Ishikawa (cell line): ENCODE results near the gene COX5B.

ENCODE experiments used
- CEBPB ChIP-seq: IDR thresholded peaks from 2 replicates; pipeline ENCODE4 v1.6.1; 2012
- CREB1 ChIP-seq: IDR thresholded peaks from 2 replicates; pipeline ENCODE4 v1.6.1; 2012; ENCODE audit warnings: low read depth
- EGR1 ChIP-seq: IDR thresholded peaks from 2 replicates; pipeline ENCODE4 v1.6.1; 2012
- EP300 ChIP-seq: IDR thresholded peaks from 2 replicates; pipeline ENCODE4 v1.6.1; 2012; ENCODE audit warnings: borderline replicate concordance
- FOXM1 ChIP-seq: IDR thresholded peaks from 2 replicates; pipeline ENCODE4 v1.6.1; 2012; ENCODE audit warnings: low read depth, borderline replicate concordance
- NFIC ChIP-seq: IDR thresholded peaks from 2 replicates; pipeline ENCODE4 v1.6.1; 2012
- RAD21 ChIP-seq: IDR thresholded peaks from 2 replicates; pipeline ENCODE4 v1.6.1; 2012; ENCODE audit warnings: low read depth
- TAF1 ChIP-seq: IDR thresholded peaks from 2 replicates; pipeline ENCODE4 v1.6.1; 2012; ENCODE audit warnings: low read depth, mild to moderate bottlenecking
- TCF12 ChIP-seq: IDR thresholded peaks from 2 replicates; pipeline ENCODE4 v1.6.1; 2012; ENCODE audit warnings: low read depth
- TEAD4 ChIP-seq: IDR thresholded peaks from 2 replicates; pipeline ENCODE4 v1.6.1; 2012
- YY1 ChIP-seq: IDR thresholded peaks from 2 replicates; pipeline ENCODE4 v1.6.1; 2012; ENCODE audit warnings: low read depth
- ZBTB7A ChIP-seq: IDR thresholded peaks from 2 replicates; pipeline ENCODE4 v1.6.1; 2012; ENCODE audit warnings: low read depth
- TF ChIP-seq, protein P1 (sequence below): IDR thresholded peaks from 2 replicates; pipeline ENCODE4 v1.6.1; 2012
- TF ChIP-seq, protein P2 (sequence below): IDR thresholded peaks from 2 replicates; pipeline ENCODE4 v1.6.1; 2012
- TF ChIP-seq, protein P3 (sequence below): IDR thresholded peaks from 2 replicates; pipeline ENCODE4 v1.6.1; 2012; ENCODE audit warnings: low read depth, mild to moderate bottlenecking

The COX5B gene

GRCh38 chr2:97654309-97654708, 8.4 kb downstream of the COX5B start:
- no peak for TF ChIP-seq ZBTB7A
- no peak for TF ChIP-seq FOXM1
- TF ChIP-seq TEAD4 = no peak
- TF ChIP-seq, protein P1, sequence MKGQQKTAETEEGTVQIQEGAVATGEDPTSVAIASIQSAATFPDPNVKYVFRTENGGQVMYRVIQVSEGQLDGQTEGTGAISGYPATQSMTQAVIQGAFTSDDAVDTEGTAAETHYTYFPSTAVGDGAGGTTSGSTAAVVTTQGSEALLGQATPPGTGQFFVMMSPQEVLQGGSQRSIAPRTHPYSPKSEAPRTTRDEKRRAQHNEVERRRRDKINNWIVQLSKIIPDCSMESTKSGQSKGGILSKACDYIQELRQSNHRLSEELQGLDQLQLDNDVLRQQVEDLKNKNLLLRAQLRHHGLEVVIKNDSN = no peak
- TF ChIP-seq RAD21 = no peak
- TF ChIP-seq, protein P2, sequence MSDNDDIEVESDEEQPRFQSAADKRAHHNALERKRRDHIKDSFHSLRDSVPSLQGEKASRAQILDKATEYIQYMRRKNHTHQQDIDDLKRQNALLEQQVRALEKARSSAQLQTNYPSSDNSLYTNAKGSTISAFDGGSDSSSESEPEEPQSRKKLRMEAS = no peak
- no peak for TF ChIP-seq EP300
- no peak for TF ChIP-seq CREB1
- no peak for TF ChIP-seq NFIC
- no peak for TF ChIP-seq EGR1
- no peak for TF ChIP-seq CEBPB
- TF ChIP-seq TAF1 = no peak
- no peak for TF ChIP-seq TCF12
- TF ChIP-seq, protein P3, sequence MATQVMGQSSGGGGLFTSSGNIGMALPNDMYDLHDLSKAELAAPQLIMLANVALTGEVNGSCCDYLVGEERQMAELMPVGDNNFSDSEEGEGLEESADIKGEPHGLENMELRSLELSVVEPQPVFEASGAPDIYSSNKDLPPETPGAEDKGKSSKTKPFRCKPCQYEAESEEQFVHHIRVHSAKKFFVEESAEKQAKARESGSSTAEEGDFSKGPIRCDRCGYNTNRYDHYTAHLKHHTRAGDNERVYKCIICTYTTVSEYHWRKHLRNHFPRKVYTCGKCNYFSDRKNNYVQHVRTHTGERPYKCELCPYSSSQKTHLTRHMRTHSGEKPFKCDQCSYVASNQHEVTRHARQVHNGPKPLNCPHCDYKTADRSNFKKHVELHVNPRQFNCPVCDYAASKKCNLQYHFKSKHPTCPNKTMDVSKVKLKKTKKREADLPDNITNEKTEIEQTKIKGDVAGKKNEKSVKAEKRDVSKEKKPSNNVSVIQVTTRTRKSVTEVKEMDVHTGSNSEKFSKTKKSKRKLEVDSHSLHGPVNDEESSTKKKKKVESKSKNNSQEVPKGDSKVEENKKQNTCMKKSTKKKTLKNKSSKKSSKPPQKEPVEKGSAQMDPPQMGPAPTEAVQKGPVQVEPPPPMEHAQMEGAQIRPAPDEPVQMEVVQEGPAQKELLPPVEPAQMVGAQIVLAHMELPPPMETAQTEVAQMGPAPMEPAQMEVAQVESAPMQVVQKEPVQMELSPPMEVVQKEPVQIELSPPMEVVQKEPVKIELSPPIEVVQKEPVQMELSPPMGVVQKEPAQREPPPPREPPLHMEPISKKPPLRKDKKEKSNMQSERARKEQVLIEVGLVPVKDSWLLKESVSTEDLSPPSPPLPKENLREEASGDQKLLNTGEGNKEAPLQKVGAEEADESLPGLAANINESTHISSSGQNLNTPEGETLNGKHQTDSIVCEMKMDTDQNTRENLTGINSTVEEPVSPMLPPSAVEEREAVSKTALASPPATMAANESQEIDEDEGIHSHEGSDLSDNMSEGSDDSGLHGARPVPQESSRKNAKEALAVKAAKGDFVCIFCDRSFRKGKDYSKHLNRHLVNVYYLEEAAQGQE = no peak
- no peak for TF ChIP-seq YY1

- TF ChIP-seq TCF12 (no peak), CREB1 (no peak), NFIC (no peak), ZBTB7A (no peak), CEBPB (no peak)
- TF ChIP-seq, protein P1 = no peak
Observed at GRCh38 chr2:97654791-97655190, 8.9 kb downstream of the COX5B start.

GRCh38 chr2:97656129-97656755, 10.4 kb downstream of the COX5B start:
- TF ChIP-seq EP300 (no peak), TAF1 (no peak), RAD21 (no peak), ZBTB7A (no peak), YY1 (no peak), TEAD4 (no peak)

- TF ChIP-seq, protein P2 = peak; percentile 67
- TF ChIP-seq, protein P1 = peak; percentile 56
- TF ChIP-seq TCF12 = no peak
Observed at GRCh38 chr2:97656905-97657587, 11.2 kb downstream of the COX5B start.

- no peak for TF ChIP-seq TEAD4
- TF ChIP-seq CEBPB = no peak
- TF ChIP-seq TCF12 = no peak
- TF ChIP-seq, protein P3 = no peak
- TF ChIP-seq, protein P2 = no peak
- no peak for TF ChIP-seq EP300
- TF ChIP-seq NFIC = no peak
- TF ChIP-seq ZBTB7A = no peak
- no peak for TF ChIP-seq YY1
- TF ChIP-seq RAD21 = no peak
- TF ChIP-seq, protein P1 = no peak
- no peak for TF ChIP-seq FOXM1
- TF ChIP-seq CREB1 = no peak
- TF ChIP-seq TAF1 = no peak
Observed at GRCh38 chr2:97657986-97658690, 12.3 kb downstream of the COX5B start.
